CD4-positive, alpha-beta T cell (primary cell): ENCODE data around the gene OTULIN. TPM values are rescaled to one million over a fixed set of nuclear protein-coding genes. Genes with fewer than 3 reads are reported as not detected.
A peak's percentile ranks its signal among the peaks of the same experiment; 100 is the strongest.

Experiments used
- ATAC-seq: fragments of 200-7000 bp; cut with Tn5 transposase; one replicate; pipeline ENCODE4 v1.10.0; 2022; ENCODE audit warnings: mild to moderate bottlenecking; ENCODE audit not compliant: poor library complexity
- CTCF ChIA-PET: fragments of 350-600 bp; sonication (Branson Sonifier 250); formaldehyde crosslinking; loops from one replicate; lab custom pipeline; 2021; ENCODE audit warnings: antibody characterized with exemption, inconsistent platforms; lab: Charles Lee
- POLR2A ChIA-PET: fragments of 350-600 bp; sonication (Branson Sonifier 250); formaldehyde crosslinking; loops from one replicate; lab custom pipeline; 2021; ENCODE audit warnings: antibody characterized with exemption, inconsistent platforms; lab: Charles Lee
- DNase-seq, 14 experiments: peaks; one replicate each; pipeline ENCODE4 v3.0.0-alpha.2; 2013 to 2020; ENCODE audit warnings: mixed read lengths in 2 of 14
- H3K27ac ChIP-seq, 2 donors: one replicate each; pipeline versions ENCODE4 v1.5.1 to v1.7.0; 2013; ENCODE audit warnings: low read length in 2 of 2, low read depth in 1 of 2, mild to moderate bottlenecking in 1 of 2
- H3K27me3 ChIP-seq, 2 experiments: 1 replicate in 1 of 2; 2 replicates in 1 of 2; pipeline versions ENCODE4 v1.6.1 to v1.7.0; 2013; ENCODE audit warnings: low read length in 2 of 2, control low read depth in 1 of 2, mild to moderate bottlenecking in 1 of 2, moderate library complexity in 1 of 2; ENCODE audit not compliant: insufficient read depth in 2 of 2, control insufficient read depth in 1 of 2
- H3K36me3 ChIP-seq: one replicate; pipeline ENCODE4 v1.6.1; 2013; ENCODE audit warnings: low read length, control low read depth; ENCODE audit not compliant: insufficient read depth
- H3K4me1 ChIP-seq: one replicate; pipeline ENCODE4 v1.6.1; 2013; ENCODE audit warnings: low read length, control low read depth; ENCODE audit not compliant: insufficient read depth
- H3K4me3 ChIP-seq: one replicate; pipeline ENCODE4 v1.5.1; 2013; ENCODE audit warnings: mild to moderate bottlenecking, low read length, moderate library complexity
- H3K9me3 ChIP-seq, 2 experiments: 1 replicate in 1 of 2; 2 replicates in 1 of 2; pipeline versions ENCODE4 v1.6.1 to v1.7.0; 2013; ENCODE audit warnings: low read length in 2 of 2, mild to moderate bottlenecking in 2 of 2, control low read depth in 1 of 2, moderate library complexity in 1 of 2; ENCODE audit not compliant: control insufficient read depth in 1 of 2, insufficient read depth in 1 of 2
- H3K27ac Mint-ChIP-seq: one replicate; pipeline ENCODE4 v1.8.0; 2020; ENCODE audit warnings: mixed read lengths
- H3K27me3 Mint-ChIP-seq: one replicate; pipeline ENCODE4 v1.8.0; 2021; ENCODE audit warnings: mixed read lengths
- H3K36me3 Mint-ChIP-seq: one replicate; pipeline ENCODE4 v1.8.0; 2021; ENCODE audit warnings: low read depth, mixed read lengths
- H3K4me1 Mint-ChIP-seq: one replicate; pipeline ENCODE4 v1.8.0; 2021; ENCODE audit warnings: low read depth, mixed read lengths
- H3K4me3 Mint-ChIP-seq: one replicate; pipeline ENCODE4 v1.8.0; 2020; ENCODE audit warnings: mild to moderate bottlenecking, mixed read lengths
- H3K9me3 Mint-ChIP-seq: one replicate; pipeline ENCODE4 v1.8.0; 2020; ENCODE audit warnings: mixed read lengths
- intact Hi-C, 2 experiments: fragments of 100-400 bp; cut with DNase I in 1 of 2; cut with micrococcal nuclease in 1 of 2; formaldehyde crosslinking; loops; one replicate each; pipeline versions ENCODE4 v1.15.1 to v1.9.0; 2023 to 2025; cut with DNase I, micrococcal nuclease
- total RNA-seq, 174 experiments: library from RNA in 2 of 174; stranded (reverse) in 2 of 174; gene quantifications; one replicate each; pipeline ENCODE4 v1.2.3 and lab custom pipeline; 2021 to 2026
- TF ChIP-seq, protein P1 (sequence below): fragments of 200-600 bp; IDR thresholded peaks from one replicate; pipeline ENCODE4 v1.8.0; 2022; ENCODE audit warnings: antibody characterized with exemption, mild to moderate bottlenecking

Gene OTULIN
- total RNA-seq, 2 experiments from 2014 or later: 69.4 to 77.0 TPM

DNA sequence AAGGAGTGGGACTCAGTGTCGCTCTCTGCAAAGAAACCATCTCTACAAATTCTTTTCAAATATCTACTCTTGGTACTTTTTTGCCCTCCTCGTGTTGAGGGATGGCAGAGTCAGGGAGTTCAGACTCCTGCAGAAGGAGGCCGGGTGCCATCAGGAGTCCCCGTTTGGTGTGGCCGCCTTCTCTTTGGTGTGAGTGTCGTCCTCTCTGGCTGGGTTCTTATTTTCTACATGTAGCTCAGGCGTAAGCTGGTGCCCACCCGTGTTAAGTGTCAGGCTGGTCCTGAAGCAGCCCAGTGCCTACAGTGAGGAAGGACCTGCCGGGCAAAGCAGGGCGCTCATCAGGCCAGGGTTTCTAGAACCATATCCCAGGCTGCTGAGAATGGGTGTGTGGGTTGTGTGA lies 37.0 kb downstream of the OTULIN start:
- Mint-ChIP-seq H3K4me3 (no peak overlapping the region), H3K9me3 (no peaks in the 10 kb centered on the region), H3K4me1 (peaks cover 82% of the 10 kb centered on the region), H3K36me3 (peaks cover 80% of the 10 kb centered on the region), H3K27me3 (no peaks in the 10 kb centered on the region), H3K27ac (peak overlapping the region; percentile 96)
- ATAC-seq: no peak
- H3K36me3 ChIP-seq: peaks cover 36% of the 10 kb centered on the region
- H3K4me3 ChIP-seq: no peak overlapping the region
- H3K9me3 ChIP-seq: no peaks in the 10 kb centered on the region
- peak overlapping the region in 1 of 2 donors; percentile 37 for H3K27ac ChIP-seq
- DNase-seq: no peak
- no peaks in the 10 kb centered on the region for H3K27me3 ChIP-seq
- peaks cover 50% of the 10 kb centered on the region for H3K4me1 ChIP-seq
- ChIA-PET CTCF (interaction anchor here (4.0 kb wide), 1 partner anchor 15 kb away, joined by 16 read pairs; no protein-coding TSS in a partner anchor), POLR2A (interaction anchor here (0.5 to 0.9 kb wide), 2 partner anchors 9 to 291 kb away, joined by 3 to 4 read pairs; no protein-coding TSS in a partner anchor)
- intact Hi-C loops: no loop called here
- TF ChIP-seq, protein P1, sequence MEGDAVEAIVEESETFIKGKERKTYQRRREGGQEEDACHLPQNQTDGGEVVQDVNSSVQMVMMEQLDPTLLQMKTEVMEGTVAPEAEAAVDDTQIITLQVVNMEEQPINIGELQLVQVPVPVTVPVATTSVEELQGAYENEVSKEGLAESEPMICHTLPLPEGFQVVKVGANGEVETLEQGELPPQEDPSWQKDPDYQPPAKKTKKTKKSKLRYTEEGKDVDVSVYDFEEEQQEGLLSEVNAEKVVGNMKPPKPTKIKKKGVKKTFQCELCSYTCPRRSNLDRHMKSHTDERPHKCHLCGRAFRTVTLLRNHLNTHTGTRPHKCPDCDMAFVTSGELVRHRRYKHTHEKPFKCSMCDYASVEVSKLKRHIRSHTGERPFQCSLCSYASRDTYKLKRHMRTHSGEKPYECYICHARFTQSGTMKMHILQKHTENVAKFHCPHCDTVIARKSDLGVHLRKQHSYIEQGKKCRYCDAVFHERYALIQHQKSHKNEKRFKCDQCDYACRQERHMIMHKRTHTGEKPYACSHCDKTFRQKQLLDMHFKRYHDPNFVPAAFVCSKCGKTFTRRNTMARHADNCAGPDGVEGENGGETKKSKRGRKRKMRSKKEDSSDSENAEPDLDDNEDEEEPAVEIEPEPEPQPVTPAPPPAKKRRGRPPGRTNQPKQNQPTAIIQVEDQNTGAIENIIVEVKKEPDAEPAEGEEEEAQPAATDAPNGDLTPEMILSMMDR: no peak

DNA sequence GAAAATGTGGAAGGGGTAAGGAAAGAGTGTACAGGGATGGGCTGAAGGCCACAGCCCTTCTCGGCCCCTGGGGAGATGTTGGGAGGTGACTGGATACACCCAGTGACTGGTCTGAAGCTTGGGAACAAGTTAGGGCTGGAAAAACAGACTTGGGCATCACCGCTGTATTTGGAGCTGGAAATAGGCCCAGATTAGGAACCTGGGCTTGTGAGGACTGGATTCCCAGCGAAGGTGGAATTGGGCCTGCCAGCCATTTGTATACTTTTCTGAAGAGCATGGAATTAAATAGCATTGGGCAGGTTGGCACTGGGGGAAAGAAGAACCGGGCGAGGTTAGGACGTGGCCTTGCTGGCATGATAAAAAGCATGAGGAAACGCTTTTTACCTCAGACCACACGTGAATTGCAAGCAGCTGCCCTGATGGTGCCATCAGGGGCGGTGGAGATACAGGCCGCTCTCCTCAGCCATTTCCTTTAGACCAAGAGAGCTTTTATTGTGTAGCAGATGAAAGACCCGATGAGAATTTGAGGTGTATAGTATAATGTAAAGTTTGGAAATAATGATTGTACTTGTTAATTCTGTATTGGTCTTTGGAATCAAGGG lies 37.8 kb downstream of the OTULIN start:
- CTCF ChIA-PET: interaction anchor here (4.0 kb wide), 1 partner anchor 16 kb away, joined by 16 read pairs; no protein-coding TSS in a partner anchor
- Histone ChIP-seq H3K9me3 (no peaks in the 10 kb centered on the region), H3K27ac (peak overlapping the region in 1 of 2 donors; percentile 46), H3K36me3 (peaks cover 28% of the 10 kb centered on the region), H3K27me3 (no peaks in the 10 kb centered on the region), H3K4me3 (no peak overlapping the region), H3K4me1 (peaks cover 57% of the 10 kb centered on the region)
- no peak overlapping the region for H3K4me3 Mint-ChIP-seq
- intact Hi-C loops: no loop called here
- no peak for ATAC-seq
- DNase-seq: no peak
- TF ChIP-seq, protein P1: no peak
- POLR2A ChIA-PET: interaction anchor here (0.9 to 1.1 kb wide), 5 partner anchors 9 to 290 kb away, joined by 3 to 8 read pairs (median 4); no protein-coding TSS in a partner anchor
- no peaks in the 10 kb centered on the region for H3K27me3 Mint-ChIP-seq
- H3K9me3 Mint-ChIP-seq: no peaks in the 10 kb centered on the region
- peaks cover 87% of the 10 kb centered on the region for H3K4me1 Mint-ChIP-seq
- peak overlapping the region; percentile 96 for H3K27ac Mint-ChIP-seq
- H3K36me3 Mint-ChIP-seq: peaks cover 76% of the 10 kb centered on the region

DNA sequence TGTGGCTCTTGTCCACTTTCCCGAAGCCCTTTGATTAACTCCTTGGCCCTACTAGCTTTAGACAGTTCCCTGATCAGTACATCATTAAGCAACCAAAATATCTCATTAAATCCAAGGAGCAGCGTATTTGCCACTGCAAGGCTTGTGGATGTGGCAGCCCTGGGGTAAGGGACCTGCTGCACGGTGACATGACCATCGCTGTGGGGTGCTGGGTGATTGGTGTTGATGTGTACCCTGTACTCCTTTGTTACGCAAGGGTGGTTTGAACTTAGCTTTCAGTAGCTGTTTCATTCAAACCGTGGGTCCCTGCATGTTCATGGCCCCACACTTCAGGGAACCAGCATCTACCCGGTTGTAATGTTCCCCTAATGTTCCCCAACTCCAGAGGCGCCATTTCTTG lies 41.0 kb downstream of the OTULIN start:
- DNase-seq (no peak), ATAC-seq (no peak)
- TF ChIP-seq, protein P1: no peak
- ChIA-PET POLR2A (interaction anchor here (1.5 to 4.9 kb wide), 7 partner anchors 10 to 292 kb away, joined by 4 to 35 read pairs (median 5); partner anchors contain the start of gene ANKH), CTCF (interaction anchor here (1.3 to 4.8 kb wide), 3 partner anchors 16 to 22 kb away, joined by 3 to 28 read pairs (median 12); no protein-coding TSS in a partner anchor)
- H3K9me3 ChIP-seq: no peaks in the 10 kb centered on the region
- H3K36me3 ChIP-seq: peaks cover 23% of the 10 kb centered on the region
- no peak overlapping the region for H3K4me3 ChIP-seq
- H3K4me1 Mint-ChIP-seq: peaks cover 100% of the 10 kb centered on the region
- H3K27me3 ChIP-seq: no peaks in the 10 kb centered on the region
- peaks cover 83% of the 10 kb centered on the region for H3K4me1 ChIP-seq
- peak overlapping the region; percentile 85 to 87 for H3K27ac ChIP-seq
- no peaks in the 10 kb centered on the region for H3K27me3 Mint-ChIP-seq
- H3K4me3 Mint-ChIP-seq: peak overlapping the region; percentile 84
- peak overlapping the region; percentile 96 for H3K27ac Mint-ChIP-seq
- intact Hi-C loops: loop anchor here in 1 of 2 experiments (5.0 kb wide), 2 partner anchors 38 to 167 kb away; partner anchors contain the start of gene ANKH
- H3K36me3 Mint-ChIP-seq: peaks cover 76% of the 10 kb centered on the region
- no peaks in the 10 kb centered on the region for H3K9me3 Mint-ChIP-seq
